ENCODE results near the gene PRKAR2B.
A peak's percentile ranks its signal among the peaks of the same experiment; 100 is the strongest.

The PRKAR2B gene

GRCh38 chr7:107168233-107169119 lies 124.0 kb downstream of the PRKAR2B start, which contains the start of gene HBP1:
TSS of gene HBP1 (plus strand) at chr7:107169003. CDS start at chr7:107179894, 10,891 bp downstream.
- Mint-ChIP-seq H3K4me3 (peak within 1 kb of the TSS; percentile 89), H3K9me3 (no peaks in the 10 kb centered on the region), H3K4me1 (peaks cover 44% of the 10 kb centered on the region), H3K36me3 (peaks cover 6% of the 10 kb centered on the region), H3K27me3 (peaks cover 5% of the 10 kb centered on the region), H3K27ac (peak within 1 kb of the TSS; percentile 100)
- CTCF ChIA-PET = interaction anchor here (0.7 to 2.9 kb wide), 2 partner anchors 22 to 706 kb away, joined by 3 to 7 read pairs; no protein-coding TSS in a partner anchor
- peak; percentile 99 for DNase-seq

GRCh38 chr7:107169120-107170050 lies 124.9 kb downstream of the PRKAR2B start:
- CTCF ChIA-PET = interaction anchor here (0.5 to 2.9 kb wide), 3 partner anchors 12 to 705 kb away, joined by 3 to 7 read pairs (median 3); no protein-coding TSS in a partner anchor
- H3K4me1 Mint-ChIP-seq = peaks cover 53% of the 10 kb centered on the region
- peaks cover 5% of the 10 kb centered on the region for H3K27me3 Mint-ChIP-seq
- H3K36me3 Mint-ChIP-seq = peaks cover 9% of the 10 kb centered on the region
- peak; percentile 90 for DNase-seq
- peak overlapping the region; percentile 89 for H3K4me3 Mint-ChIP-seq
- no peaks in the 10 kb centered on the region for H3K9me3 Mint-ChIP-seq
- peak overlapping the region; percentile 100 for H3K27ac Mint-ChIP-seq

- Mint-ChIP-seq H3K9me3 (no peaks in the 10 kb centered on the region), H3K4me3 (peak overlapping the region; percentile 89), H3K27me3 (peaks cover 2% of the 10 kb centered on the region), H3K4me1 (peaks cover 54% of the 10 kb centered on the region), H3K27ac (peak overlapping the region; percentile 100), H3K36me3 (peaks cover 9% of the 10 kb centered on the region)
- DNase-seq = no peak
- CTCF ChIA-PET = interaction anchor here (0.5 to 2.9 kb wide), 3 partner anchors 11 to 705 kb away, joined by 3 to 7 read pairs (median 3); no protein-coding TSS in a partner anchor
Observed at GRCh38 chr7:107170051-107170915, 125.8 kb downstream of the PRKAR2B start.

- peak overlapping the region; percentile 29 for H3K4me3 Mint-ChIP-seq
- no peaks in the 10 kb centered on the region for H3K9me3 Mint-ChIP-seq
- peaks cover 9% of the 10 kb centered on the region for H3K36me3 Mint-ChIP-seq
- no peaks in the 10 kb centered on the region for H3K27me3 Mint-ChIP-seq
- CTCF ChIA-PET = interaction anchor here (0.7 kb wide), 1 partner anchor 329 kb away, joined by 3 read pairs; no protein-coding TSS in a partner anchor
- H3K4me1 Mint-ChIP-seq = peaks cover 49% of the 10 kb centered on the region
- peak overlapping the region; percentile 49 for H3K27ac Mint-ChIP-seq
- no peak for DNase-seq
Observed at GRCh38 chr7:107171496-107171895, 127.0 kb downstream of the PRKAR2B start.

- Mint-ChIP-seq H3K4me3 (no peak overlapping the region), H3K27ac (no peak overlapping the region), H3K27me3 (no peaks in the 10 kb centered on the region), H3K36me3 (peaks cover 9% of the 10 kb centered on the region), H3K4me1 (peaks cover 41% of the 10 kb centered on the region), H3K9me3 (no peaks in the 10 kb centered on the region)
- DNase-seq = no peak
- CTCF ChIA-PET = interaction anchor here (0.7 kb wide), 1 partner anchor 328 kb away, joined by 3 read pairs; no protein-coding TSS in a partner anchor
Observed at GRCh38 chr7:107172276-107173032, 127.9 kb downstream of the PRKAR2B start.

- CTCF ChIA-PET = no interaction called here
- DNase-seq = no peak
- Mint-ChIP-seq H3K9me3 (no peaks in the 10 kb centered on the region), H3K4me1 (peaks cover 33% of the 10 kb centered on the region), H3K4me3 (no peak overlapping the region), H3K27me3 (no peaks in the 10 kb centered on the region), H3K27ac (no peak overlapping the region), H3K36me3 (peaks cover 9% of the 10 kb centered on the region)
Observed at GRCh38 chr7:107173191-107173590, 128.7 kb downstream of the PRKAR2B start.

- CTCF ChIA-PET = interaction anchor here (0.5 kb wide), 1 partner anchor 707 kb away, joined by 3 read pairs; no protein-coding TSS in a partner anchor
- Mint-ChIP-seq H3K4me1 (peaks cover 32% of the 10 kb centered on the region), H3K27me3 (no peaks in the 10 kb centered on the region), H3K36me3 (peaks cover 9% of the 10 kb centered on the region), H3K9me3 (no peaks in the 10 kb centered on the region), H3K4me3 (no peak overlapping the region), H3K27ac (no peak overlapping the region)
- DNase-seq = no peak
Observed at GRCh38 chr7:107173691-107174406, 129.3 kb downstream of the PRKAR2B start.

GRCh38 chr7:107179326-107180164 lies 135.0 kb downstream of the PRKAR2B start:
- peaks cover 18% of the 10 kb centered on the region for H3K36me3 Mint-ChIP-seq
- H3K4me1 Mint-ChIP-seq = peaks cover 3% of the 10 kb centered on the region
- H3K27ac Mint-ChIP-seq = no peak overlapping the region

GRCh38 chr7:107180378-107180777 lies 135.9 kb downstream of the PRKAR2B start:
- peaks cover 22% of the 10 kb centered on the region for H3K36me3 Mint-ChIP-seq
- CTCF ChIA-PET = no interaction called here
- DNase-seq = no peak
- peaks cover 3% of the 10 kb centered on the region for H3K4me1 Mint-ChIP-seq
- H3K27me3 Mint-ChIP-seq = no peaks in the 10 kb centered on the region
- H3K27ac Mint-ChIP-seq = no peak overlapping the region
- no peaks in the 10 kb centered on the region for H3K9me3 Mint-ChIP-seq
- H3K4me3 Mint-ChIP-seq = no peak overlapping the region

More at GRCh38 chr7:107179326-107180164, 135.0 kb downstream of the PRKAR2B start:
- no peak for DNase-seq
- H3K4me3 Mint-ChIP-seq = no peak overlapping the region
- CTCF ChIA-PET = interaction anchor here (1.5 kb wide), 1 partner anchor 695 kb away, joined by 4 read pairs; no protein-coding TSS in a partner anchor
- H3K9me3 Mint-ChIP-seq = no peaks in the 10 kb centered on the region
- no peaks in the 10 kb centered on the region for H3K27me3 Mint-ChIP-seq

GRCh38 chr7:107181172-107181571 lies 136.7 kb downstream of the PRKAR2B start:
- Mint-ChIP-seq H3K36me3 (peaks cover 25% of the 10 kb centered on the region), H3K4me1 (peaks cover 3% of the 10 kb centered on the region), H3K9me3 (no peaks in the 10 kb centered on the region), H3K27me3 (no peaks in the 10 kb centered on the region), H3K27ac (no peak overlapping the region), H3K4me3 (no peak overlapping the region)
- no peak for DNase-seq
- CTCF ChIA-PET = interaction anchor here (0.7 kb wide), 1 partner anchor 12 kb away, joined by 3 read pairs; no protein-coding TSS in a partner anchor

- CTCF ChIA-PET = no interaction called here
Observed at GRCh38 chr7:107185716-107186115, 141.2 kb downstream of the PRKAR2B start.

More at GRCh38 chr7:107185716-107186115, 141.2 kb downstream of the PRKAR2B start:
- H3K4me3 Mint-ChIP-seq = no peak overlapping the region
- H3K36me3 Mint-ChIP-seq = peaks cover 54% of the 10 kb centered on the region
- no peaks in the 10 kb centered on the region for H3K9me3 Mint-ChIP-seq
- no peak for DNase-seq
- H3K4me1 Mint-ChIP-seq = no peaks in the 10 kb centered on the region
- H3K27ac Mint-ChIP-seq = no peak overlapping the region
- no peaks in the 10 kb centered on the region for H3K27me3 Mint-ChIP-seq
